Measurements from ENCODE around the gene HSH2D. TPM values are rescaled to one million over a fixed set of nuclear protein-coding genes. Genes with fewer than 3 reads are reported as not detected.

Gene HSH2D
- total RNA-seq, 3 donors from 2014 or later: 8.6 to 23.0 (median 21.5) TPM

- H3K9me3 ChIP-seq: no peaks in the 10 kb centered on the region
- no peak for TF ChIP-seq CTCF (IDR thresholded peaks at IDR 0.05)
- no peaks in the 10 kb centered on the region for H3K36me3 ChIP-seq (ENCODE audit: low read depth)
- intact Hi-C loops (cut with DNase I, micrococcal nuclease): no loop called here
- H3K4me1 ChIP-seq (ENCODE audit: low read depth): peaks cover 23% of the 10 kb centered on the region
- no peak overlapping the region for H3K4me3 ChIP-seq
- no peak for ATAC-seq
- no peak for DNase-seq
Observed at GRCh38 chr19:16201011-16201391, 57.5 kb downstream of the HSH2D start.

GRCh38 chr19:16202320-16203255 is 59.1 kb downstream of the HSH2D start:
- intact Hi-C loops (cut with DNase I, micrococcal nuclease): no loop called here
- H3K36me3 ChIP-seq (ENCODE audit: low read depth): no peaks in the 10 kb centered on the region
- no peaks in the 10 kb centered on the region for H3K9me3 ChIP-seq
- TF ChIP-seq CTCF (IDR thresholded peaks at IDR 0.05): no peak
- no peak overlapping the region for H3K4me3 ChIP-seq
- peaks cover 14% of the 10 kb centered on the region for H3K4me1 ChIP-seq (ENCODE audit: low read depth)
- no peak for DNase-seq
- no peak for ATAC-seq

- no peak overlapping the region for H3K4me3 ChIP-seq
- no peaks in the 10 kb centered on the region for H3K36me3 ChIP-seq (ENCODE audit: low read depth)
- no peak for TF ChIP-seq CTCF (IDR thresholded peaks at IDR 0.05)
- no peaks in the 10 kb centered on the region for H3K9me3 ChIP-seq
- ATAC-seq (no peak), DNase-seq (no peak)
- peaks cover 11% of the 10 kb centered on the region for H3K4me1 ChIP-seq (ENCODE audit: low read depth)
- intact Hi-C loops (cut with DNase I, micrococcal nuclease): no loop called here
Observed at GRCh38 chr19:16203256-16204004, 59.9 kb downstream of the HSH2D start.

- Histone ChIP-seq H3K4me1 (ENCODE audit: low read depth) (peaks cover 6% of the 10 kb centered on the region), H3K9me3 (no peaks in the 10 kb centered on the region), H3K36me3 (ENCODE audit: low read depth) (no peaks in the 10 kb centered on the region), H3K4me3 (no peak overlapping the region)
- intact Hi-C loops (cut with DNase I, micrococcal nuclease): no loop called here
- DNase-seq: no peak
- TF ChIP-seq CTCF (IDR thresholded peaks at IDR 0.05): no peak
- ATAC-seq: no peak
Observed at GRCh38 chr19:16204005-16204294, 60.5 kb downstream of the HSH2D start.

GRCh38 chr19:16205205-16206045 is 61.9 kb downstream of the HSH2D start:
- DNase-seq (no peak), ATAC-seq (no peak)
- no peaks in the 10 kb centered on the region for H3K4me1 ChIP-seq (ENCODE audit: low read depth)
- intact Hi-C loops (cut with DNase I, micrococcal nuclease): no loop called here
- H3K9me3 ChIP-seq: no peaks in the 10 kb centered on the region
- H3K36me3 ChIP-seq (ENCODE audit: low read depth): no peaks in the 10 kb centered on the region
- no peak for TF ChIP-seq CTCF (IDR thresholded peaks at IDR 0.05)
- H3K4me3 ChIP-seq: no peak overlapping the region

Measured in mucosa of descending colon (tissue), 3 donors.